HG03354 (cell line): ENCODE measurements around the gene KCNK16.

Experiments
- ATAC-seq: cut with Tn5 transposase; IDR thresholded peaks from one replicate; pipeline ENCODE4 v1.9.1; 2021; ENCODE audit warnings: mild to moderate bottlenecking; ENCODE audit not compliant: unreplicated experiment, poor library complexity, severe bottlenecking

The KCNK16 gene

GRCh38 chr6:39342692-39343395, 20.3 kb upstream of the KCNK16 start:
- peak; percentile 50 for ATAC-seq

GRCh38 chr6:39341937-39342336, 19.4 kb upstream of the KCNK16 start:
- ATAC-seq = no peak

GRCh38 chr6:39341352-39341751, 18.9 kb upstream of the KCNK16 start:
- ATAC-seq = no peak

DNA sequence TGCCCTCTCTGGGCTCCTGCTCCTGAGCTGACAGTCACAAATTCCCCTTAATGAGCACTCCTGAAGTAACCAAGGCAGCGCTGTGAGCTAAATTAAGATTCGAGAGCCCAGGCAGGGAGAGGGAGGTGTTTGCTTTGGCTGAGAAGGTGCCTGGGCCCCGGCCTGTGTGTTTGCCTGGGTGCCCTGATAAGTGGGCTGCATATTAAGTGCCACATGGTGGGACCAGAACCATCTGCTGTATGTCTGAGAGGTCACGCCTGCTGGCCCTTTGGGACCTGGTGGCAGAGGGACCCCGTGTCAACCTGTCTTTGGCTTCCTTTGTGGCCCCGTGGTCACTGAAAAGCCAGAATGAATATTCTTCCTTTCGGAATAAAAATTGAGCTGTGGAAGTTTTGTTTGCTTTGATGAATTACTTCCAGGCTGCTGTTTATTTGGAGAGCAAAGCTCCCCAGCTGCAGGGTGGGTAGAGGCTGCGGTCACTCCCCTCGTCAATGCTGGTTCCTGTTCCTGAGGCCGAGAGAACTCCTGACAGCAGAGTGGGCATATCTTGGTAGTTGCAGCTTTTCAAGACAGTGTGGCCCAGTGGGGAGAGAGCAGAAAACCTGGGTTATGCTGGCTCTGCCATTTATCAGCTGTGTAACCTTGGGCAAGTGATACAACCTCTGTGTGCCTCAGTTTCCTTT, 17.5 kb upstream of the KCNK16 start:
- no peak for ATAC-seq

GRCh38 chr6:39339096-39339867, 16.8 kb upstream of the KCNK16 start:
- no peak for ATAC-seq

- no peak for ATAC-seq
These were observed 15.9 kb upstream of the KCNK16 start for GRCh38 chr6:39338397-39338796.

GRCh38 chr6:39335780-39336545, 13.5 kb upstream of the KCNK16 start:
- no peak for ATAC-seq

GRCh38 chr6:39333644-39334438, 11.3 kb upstream of the KCNK16 start:
- no peak for ATAC-seq

GRCh38 chr6:39330476-39330875, 8.0 kb upstream of the KCNK16 start:
- peak; percentile 10 for ATAC-seq

- peak; percentile 83 for ATAC-seq
These were observed 7.6 kb upstream of the KCNK16 start for GRCh38 chr6:39330057-39330456.

DNA sequence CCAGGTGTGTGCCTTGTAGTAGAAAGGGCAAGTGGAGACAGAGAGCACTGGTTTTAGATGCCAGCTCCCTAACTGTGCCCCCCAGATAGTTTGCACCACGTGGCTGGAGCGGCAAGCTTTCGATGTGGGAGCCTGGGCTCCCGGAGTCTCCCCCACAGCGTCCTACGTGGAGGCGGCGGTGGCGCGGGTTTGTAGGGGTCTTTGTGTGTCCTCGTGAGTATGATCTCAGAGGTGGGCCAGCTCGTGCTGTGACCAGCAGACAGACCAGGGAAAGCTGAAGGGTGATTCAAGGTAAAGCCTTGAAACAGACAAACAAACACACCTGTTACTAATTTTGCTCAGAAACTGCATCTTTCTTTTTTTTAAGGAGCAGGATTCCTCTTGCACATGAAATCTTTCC, 5.6 kb upstream of the KCNK16 start:
- ATAC-seq = no peak

GRCh38 chr6:39327507-39327906, 5.0 kb upstream of the KCNK16 start:
- ATAC-seq = no peak

DNA sequence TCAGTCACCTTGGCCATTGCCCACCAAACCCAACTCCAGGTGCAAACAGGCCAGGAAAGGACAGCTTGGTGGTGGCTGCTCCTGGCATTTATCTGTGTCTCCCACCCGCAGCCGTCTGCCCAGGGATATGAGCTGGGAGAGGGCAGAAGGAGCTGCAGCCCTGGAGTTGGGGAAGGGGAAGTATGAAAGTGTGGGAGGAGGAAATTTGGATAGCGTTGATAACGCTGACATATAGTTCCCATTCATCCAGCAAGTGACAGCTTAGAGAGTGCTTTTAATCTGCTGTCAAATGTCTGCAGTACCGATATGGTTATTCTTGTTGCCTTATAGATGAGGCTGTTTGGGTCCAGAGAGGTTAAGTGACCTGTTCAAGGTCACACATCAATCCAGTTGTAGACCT, 741 bp downstream of the KCNK16 start:
- ATAC-seq = no peak

DNA sequence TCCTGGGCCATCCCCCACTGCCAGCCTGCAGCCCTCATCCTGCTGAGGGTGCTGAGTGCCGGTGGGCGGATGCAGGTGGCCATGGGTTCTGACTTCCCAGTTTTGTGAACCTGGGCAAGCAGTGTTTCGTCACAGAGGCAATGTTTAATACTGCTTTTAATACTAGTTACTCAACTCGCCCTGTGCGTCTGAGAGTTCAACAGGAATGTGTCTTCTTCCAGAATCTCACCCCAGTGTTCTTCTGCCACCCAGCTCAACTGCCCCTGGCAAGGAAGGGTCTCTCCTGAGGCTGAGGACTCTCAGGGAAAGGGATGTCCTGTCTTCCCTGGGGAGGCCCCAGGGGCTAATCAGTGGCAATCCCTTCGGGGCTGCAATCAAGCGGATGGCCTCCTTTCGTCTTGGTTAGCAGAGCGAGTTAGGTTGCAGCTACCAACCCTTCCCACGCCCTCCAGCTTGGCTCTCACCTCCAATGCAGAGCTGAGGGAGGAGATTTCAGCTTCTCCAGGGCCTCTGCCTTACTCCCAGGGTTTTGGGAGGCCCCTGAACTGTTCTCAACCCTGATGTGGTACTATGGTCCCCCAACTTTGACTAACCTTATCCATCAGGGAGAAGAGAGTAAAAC, 2.0 kb downstream of the KCNK16 start:
- no peak for ATAC-seq

DNA sequence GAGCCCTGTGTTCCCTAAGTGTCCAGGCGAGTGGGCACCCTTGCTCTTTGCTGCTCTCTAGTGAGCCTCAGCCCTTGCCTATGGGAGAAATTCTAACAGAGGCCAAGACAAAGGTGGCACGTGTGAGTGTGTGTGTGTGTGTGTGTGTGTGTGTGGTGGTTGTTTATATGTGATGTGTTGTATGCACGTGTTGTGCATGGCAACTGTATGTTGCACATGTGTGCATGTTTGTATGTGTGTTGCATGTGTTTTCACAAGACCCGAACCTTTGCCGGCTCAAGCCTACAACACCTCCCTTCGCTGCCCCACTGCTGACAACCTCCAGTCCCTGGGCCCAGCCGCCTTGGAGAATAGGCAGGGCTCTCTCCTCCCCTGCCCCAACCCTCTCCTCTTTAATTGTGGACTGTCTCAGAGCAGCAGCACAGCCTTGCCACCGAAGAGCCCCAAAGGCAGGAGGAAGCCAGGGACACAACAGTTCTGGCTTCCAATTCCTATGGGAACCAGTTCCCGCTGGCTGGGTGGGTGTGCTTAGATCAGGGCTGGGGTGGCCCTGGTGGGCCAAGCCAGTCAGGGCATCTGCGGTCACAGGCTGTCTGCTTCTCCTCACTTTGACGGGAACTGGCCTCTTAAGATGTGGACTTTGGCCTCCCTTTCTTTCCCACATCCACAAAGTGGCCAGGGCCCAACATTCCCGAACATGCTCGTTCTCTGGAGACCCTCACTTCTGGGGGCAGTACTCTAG, 2.7 kb downstream of the KCNK16 start:
- ATAC-seq = no peak

GRCh38 chr6:39317256-39317655, 5.2 kb downstream of the KCNK16 start:
- ATAC-seq = no peak

- ATAC-seq = no peak
These were observed 8.2 kb downstream of the KCNK16 start, which contains the start of gene KCNK17 for GRCh38 chr6:39314273-39314795. KCNK17 (minus strand) TSS chr6:39314419; CDS start chr6:39314320, 99 bp downstream.
